ENCODE data around the gene ADCY9.

- TF ChIP-seq, protein P1, sequence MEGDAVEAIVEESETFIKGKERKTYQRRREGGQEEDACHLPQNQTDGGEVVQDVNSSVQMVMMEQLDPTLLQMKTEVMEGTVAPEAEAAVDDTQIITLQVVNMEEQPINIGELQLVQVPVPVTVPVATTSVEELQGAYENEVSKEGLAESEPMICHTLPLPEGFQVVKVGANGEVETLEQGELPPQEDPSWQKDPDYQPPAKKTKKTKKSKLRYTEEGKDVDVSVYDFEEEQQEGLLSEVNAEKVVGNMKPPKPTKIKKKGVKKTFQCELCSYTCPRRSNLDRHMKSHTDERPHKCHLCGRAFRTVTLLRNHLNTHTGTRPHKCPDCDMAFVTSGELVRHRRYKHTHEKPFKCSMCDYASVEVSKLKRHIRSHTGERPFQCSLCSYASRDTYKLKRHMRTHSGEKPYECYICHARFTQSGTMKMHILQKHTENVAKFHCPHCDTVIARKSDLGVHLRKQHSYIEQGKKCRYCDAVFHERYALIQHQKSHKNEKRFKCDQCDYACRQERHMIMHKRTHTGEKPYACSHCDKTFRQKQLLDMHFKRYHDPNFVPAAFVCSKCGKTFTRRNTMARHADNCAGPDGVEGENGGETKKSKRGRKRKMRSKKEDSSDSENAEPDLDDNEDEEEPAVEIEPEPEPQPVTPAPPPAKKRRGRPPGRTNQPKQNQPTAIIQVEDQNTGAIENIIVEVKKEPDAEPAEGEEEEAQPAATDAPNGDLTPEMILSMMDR (IDR thresholded peaks at IDR 0.05) = no peak
- TF ChIP-seq POLR2A (IDR thresholded peaks at IDR 0.05) = no peak
Observed at GRCh38 chr16:4124535-4125294, 8.5 kb upstream of the ADCY9 start.

All from esophagus squamous epithelium (tissue), 4 donors.